ENCODE data around the gene RNF151.

Gene RNF151

DNA sequence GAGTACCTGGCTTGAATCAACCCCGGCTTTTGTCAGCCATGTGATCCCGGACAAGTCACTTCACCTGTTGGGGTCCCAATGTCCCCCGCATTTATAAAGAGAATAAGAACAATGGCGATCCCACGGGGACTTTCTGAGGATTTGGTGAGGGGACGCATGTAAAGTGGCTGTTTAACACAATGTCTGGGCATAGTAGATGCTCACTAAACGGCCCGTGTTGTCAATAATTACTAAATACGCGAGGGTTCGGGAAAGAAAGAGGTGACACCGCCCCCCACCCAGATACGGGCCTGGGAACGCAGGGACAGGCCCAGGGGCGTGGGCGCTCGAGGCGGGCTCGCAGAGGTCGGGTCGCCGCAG is 24.9 kb downstream of the RNF151 start:
- DNase-seq (ENCODE audit: low read depth in 2 of 2) = no peak

DNA sequence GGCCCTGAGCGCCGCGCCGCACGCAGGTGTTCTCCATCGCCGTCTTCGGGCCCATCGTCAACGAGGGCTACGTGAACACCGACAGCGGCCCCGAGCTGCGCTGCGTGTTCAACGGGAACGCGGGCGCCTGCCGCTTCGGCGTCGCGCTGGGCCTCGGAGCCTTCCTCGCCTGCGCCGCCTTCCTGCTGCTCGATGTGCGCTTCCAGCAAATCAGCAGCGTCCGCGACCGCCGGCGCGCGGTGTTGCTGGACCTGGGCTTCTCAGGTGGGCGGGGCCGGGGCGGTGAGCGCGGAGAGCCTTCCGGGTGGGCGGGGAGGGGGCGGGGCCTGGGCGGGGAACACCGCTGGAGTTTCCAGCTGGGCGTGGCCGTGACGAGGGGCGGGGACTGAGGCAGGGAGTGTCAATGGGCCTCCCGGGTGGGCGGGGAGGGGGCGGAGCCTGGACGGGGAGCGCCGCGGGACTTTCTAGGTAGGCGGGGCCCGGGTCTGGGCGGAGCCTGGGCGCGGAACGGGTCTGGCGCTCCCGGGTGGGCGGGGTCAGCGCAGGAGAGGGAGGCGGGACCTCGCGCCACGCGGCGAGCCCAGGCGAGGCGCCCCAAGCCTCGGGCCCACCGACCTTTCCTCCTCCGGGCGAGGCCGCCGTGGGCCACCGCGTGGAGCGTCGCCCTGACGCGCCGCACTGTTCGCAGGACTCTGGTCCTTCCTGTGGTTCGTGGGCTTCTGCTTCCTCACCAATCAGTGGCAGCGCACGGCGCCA is 25.5 kb downstream of the RNF151 start:
- DNase-seq (ENCODE audit: low read depth in 2 of 2) = peak; percentile 95 to 99

DNA sequence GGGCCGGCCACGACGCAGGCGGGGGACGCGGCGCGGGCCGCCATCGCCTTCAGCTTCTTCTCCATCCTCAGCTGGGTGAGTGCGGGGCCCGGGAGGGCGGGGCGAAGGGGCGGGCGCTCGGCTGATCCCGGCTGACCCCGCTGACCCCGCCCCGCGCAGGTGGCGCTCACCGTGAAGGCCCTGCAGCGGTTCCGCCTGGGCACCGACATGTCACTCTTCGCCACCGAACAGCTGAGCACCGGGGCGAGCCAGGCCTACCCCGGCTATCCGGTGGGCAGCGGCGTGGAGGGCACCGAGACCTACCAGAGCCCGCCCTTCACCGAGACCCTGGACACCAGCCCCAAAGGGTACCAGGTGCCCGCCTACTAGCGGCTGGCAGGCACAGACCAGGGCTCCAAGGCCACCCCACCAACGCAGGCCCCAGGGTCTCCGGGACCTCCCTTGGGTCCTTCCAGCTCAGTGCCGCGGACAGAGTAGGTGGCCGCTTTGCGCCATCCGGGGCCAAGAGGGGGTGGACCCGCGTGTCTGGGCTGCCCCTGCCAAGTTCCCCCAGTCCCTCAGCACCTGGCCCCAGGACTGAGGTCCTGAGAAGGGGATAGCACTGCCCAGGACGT is 26.2 kb downstream of the RNF151 start:
- DNase-seq (ENCODE audit: low read depth in 2 of 2) = no peak

DNA sequence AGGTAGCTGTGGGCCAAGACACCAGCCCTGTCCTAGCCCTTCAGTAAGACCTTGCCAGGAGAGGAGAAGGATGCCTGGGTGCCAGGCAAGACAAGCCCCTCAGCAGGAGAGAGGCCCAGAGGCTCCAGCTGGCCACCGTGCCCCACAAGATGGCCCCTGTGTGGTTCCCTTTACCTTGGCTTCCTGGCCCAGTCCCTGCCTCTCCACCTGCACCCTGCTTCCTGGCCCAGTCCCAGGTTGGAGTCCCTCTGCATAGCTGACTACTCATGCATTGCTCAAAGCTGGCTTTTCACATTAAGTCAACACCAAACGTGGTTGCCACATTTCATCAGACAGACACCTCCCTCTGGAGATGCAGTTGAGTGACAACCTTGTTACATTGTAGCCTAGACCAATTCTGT is 27.1 kb downstream of the RNF151 start:
- DNase-seq (ENCODE audit: low read depth in 2 of 2) = no peak

DNA sequence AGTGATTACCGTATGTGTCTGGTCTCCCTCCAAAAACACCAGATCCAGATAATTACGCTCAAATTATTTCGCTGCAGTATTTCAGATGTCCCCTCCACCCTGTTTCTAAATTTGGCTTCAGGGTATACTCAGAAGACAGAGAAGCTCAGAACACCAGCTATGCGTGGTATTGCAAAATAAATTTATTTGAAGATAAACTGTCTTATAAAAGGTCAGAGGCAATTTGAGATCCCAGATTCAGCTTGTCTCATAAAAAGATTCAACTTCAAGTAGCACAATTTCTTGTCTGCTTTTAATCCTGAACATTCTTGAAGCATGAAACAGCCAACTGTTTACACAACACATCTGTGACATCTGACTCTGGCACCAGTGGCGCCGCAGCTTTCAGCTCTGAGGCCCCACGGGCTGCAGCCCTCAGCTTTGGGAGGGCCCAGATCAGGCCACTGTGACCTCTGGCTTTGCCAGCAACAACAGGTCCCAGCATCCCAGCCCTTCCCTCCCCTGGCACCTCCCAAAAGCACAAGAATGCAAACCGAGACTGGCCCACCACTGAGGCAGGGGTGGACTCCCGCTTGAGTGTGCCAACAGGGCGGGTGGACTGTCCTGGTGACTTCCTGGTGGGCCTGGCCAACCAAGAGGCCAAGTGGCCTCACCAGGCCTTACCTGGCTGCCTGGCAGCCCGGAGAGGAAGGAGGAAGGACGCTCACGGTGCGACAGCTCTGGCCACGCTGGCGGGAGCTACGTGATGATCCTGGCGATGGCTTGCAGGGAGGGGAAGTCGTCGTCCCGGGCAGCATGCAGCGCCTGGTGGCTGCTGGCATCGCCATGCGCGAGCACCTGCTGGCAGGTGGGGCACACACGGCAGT is 31.1 kb downstream of the RNF151 start:
- DNase-seq (ENCODE audit: low read depth in 2 of 2) = no peak

DNA sequence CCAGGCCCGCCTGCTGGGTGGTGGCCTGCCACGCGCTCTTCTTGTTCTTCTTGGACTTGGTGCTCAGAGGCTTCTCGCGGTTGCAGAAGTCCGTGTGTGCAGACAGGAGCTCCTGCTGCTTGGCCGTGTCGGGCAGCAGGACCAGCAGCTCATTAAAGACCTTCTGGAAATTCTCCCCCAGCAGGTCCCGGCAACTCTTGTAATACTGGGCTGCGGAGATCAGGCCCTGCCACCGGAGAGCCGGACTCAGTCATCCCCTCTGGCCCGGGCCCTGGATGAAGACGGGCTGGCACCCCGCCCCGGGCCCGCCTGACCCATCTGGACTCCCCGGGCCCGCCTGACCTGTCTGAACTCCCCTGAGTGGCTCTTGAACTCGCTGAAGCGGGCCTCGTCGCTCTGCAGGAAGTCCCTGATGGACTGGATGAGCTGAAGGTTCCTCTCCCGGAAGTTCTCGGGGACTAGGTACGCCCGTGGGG is 31.7 kb downstream of the RNF151 start:
- DNase-seq (ENCODE audit: low read depth in 2 of 2) = no peak

DNA sequence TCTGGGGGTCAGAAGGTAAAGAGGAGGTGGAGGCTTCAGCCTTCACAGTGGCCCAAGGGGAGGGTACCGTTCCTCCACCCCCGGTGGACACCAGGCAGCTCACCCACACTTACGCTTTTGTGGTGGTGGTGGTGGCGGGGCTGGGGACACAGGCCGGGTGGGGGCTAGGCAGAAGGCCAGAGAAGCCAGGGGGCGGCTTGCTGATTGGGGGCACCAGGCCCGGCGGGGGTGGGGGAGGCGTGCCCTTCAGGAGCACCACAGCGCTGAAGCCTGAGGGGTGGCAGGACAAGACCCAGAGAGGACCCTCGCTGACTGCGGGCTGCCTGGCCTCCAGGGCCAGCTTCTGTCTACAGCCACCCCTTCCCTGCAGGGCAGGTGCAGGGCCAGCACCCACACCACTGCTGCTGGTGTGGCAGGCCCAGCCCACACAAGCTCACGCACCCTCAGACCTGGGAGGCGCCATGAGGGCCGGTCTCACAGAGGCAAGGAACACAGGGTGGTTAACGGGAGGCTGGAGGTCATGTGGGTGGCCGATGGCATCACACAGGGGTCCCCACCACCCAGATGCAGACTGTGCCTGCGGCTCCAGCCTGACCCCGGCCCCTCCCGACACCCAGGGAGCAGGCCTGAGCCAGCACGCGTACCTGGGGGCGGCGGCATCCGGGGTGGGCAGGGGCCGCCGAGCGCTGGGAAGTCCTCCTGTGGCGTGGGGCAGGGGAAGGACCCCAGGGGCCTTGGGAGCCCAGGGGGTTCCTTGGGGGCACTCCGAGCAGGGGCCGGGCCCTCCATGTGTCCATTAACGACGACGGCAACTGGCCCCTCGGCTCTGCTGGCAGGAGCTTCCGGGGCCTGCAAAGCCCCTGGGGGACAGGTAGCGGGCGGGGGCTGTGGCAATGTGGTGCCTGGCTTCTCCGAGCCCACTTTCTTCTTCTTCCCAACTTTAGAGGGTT is 32.5 kb downstream of the RNF151 start:
- DNase-seq (ENCODE audit: low read depth in 2 of 2) = no peak

DNA sequence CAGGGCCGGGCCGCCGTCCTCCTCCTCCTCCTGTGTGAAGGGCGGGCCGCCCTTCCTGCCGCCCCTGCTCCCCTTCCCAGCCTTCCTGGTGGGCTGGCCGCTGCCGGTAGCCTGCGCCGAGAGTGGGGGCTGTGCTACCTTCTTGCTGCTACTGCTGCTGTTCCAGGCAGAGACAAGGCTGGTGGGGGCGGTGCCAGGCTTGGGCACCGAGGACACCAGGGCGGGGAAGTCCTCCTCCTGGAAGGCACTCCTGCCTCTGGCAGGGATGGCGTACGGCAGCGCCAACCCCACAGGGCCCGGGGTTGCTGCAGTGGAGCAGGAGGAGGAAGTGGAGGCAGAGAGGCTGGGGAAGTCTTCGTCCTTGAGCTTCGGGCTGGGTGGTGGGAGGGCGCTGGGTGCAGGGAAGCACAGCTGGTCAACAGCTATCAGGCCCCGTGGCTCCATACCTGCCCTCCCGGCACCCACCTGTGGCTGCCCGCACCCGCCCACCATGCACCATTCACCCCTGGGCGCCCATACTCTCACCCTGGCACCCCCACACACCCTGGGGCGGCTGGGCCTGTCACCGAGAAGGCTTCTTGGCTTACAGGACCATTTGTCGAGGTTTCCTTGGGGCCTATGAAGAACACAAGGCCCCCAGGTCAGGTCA is 33.3 kb downstream of the RNF151 start:
- no peak for DNase-seq (ENCODE audit: low read depth in 2 of 2)

DNA sequence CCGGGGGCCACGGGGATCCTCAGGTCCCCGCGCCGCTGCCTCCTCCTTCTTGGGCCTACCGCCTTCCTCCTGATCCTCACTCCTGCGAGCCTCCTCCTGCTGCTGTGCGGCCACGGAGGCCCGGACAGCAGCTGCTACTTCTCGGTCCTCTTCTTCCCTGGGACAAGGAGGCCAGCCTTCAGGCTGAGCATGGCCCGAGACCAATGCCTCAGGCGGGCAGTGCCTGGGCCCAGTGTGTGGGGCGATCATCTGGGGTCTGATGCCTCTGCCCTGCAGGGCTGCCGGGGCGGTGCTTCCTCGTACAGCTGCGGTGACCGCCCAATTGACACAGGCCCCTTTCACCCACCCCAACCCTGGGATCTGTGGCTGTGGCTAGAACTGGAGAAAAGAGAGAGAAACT is 34.4 kb downstream of the RNF151 start:
- no peak for DNase-seq (ENCODE audit: low read depth in 2 of 2)

DNA sequence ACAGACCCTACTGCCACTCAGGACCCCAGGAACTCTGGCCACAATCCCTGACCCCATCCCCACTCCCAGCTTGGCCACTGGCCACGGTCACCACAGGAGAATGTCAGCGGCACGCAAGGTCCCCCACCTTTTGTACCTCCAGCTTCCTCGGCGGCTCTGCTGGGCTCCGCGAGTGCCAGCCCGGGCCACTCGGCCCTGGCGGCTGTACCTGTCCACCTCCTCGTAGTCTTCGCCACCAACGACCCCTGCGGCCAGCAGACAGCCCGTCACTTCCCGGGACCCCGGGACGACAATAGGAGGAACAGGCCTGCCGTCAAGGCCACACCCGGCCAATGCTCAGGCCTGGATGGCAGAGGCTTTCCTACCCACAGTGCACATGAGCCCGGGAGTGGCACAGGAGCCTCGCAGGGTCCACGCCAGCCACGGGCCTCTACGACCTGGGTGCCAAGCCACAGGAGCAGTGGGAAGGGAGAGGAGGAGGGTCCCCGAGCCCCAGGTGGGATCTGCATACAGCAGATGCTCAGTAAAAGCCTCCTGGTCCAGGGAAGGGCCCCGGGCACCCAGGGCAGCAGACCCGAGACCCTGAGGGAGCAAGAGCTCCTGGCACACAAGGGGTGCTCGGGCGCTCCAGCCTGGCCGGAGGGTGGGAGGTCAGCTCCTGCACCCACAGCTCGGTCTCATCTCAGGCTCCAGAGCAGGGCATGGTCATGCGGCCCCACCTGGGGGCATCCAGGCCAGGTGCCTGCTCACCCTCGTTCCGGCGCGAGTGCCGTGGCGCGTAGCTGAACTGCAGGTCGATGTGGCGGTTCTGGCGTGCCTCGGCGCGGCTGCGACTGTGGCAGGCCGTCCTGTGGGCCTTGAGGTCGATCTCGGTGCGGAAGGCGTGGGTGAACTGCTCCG is 35.0 kb downstream of the RNF151 start:
- DNase-seq (ENCODE audit: low read depth in 2 of 2) = no peak

DNA sequence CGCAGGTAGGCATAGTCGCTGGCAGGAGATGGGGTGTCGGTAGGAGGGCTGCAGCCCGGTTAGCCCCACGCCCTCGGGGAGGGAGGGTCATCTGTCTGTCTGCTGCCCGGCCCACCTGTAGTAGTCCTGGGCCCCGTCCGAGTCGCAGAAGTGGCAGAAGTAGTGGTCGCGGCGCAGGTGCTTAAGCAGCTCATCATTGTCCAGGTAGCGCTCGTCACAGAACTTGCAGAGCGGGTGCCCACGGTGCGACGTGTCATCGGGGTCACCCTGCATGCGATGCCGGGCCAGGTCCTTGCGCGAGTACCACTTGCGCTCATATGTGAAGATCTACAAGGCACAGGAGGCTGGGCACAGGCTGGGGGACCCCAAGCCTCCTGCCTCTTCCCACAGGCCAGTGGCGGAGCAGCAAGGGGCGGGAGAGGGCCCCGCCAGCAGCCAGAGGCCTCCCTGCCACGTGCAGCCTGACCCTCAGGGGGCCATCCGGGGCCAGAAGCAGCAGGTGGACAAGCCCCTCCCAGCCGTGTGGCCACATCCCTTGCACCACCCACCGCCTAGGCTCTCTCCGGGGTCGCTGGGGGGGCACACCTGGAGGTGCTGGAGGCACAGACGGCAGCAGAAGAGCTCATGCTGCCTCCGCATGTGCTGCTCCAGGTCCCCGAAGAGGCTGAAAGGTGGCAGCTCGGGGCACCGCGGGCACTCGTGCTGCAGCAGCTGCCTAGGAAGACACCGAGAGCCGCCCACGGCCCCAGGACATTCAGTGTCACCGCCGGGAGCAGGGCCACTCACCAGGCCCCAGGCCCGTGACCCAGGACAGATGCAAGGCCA is 36.0 kb downstream of the RNF151 start:
- no peak for DNase-seq (ENCODE audit: low read depth in 2 of 2)

DNA sequence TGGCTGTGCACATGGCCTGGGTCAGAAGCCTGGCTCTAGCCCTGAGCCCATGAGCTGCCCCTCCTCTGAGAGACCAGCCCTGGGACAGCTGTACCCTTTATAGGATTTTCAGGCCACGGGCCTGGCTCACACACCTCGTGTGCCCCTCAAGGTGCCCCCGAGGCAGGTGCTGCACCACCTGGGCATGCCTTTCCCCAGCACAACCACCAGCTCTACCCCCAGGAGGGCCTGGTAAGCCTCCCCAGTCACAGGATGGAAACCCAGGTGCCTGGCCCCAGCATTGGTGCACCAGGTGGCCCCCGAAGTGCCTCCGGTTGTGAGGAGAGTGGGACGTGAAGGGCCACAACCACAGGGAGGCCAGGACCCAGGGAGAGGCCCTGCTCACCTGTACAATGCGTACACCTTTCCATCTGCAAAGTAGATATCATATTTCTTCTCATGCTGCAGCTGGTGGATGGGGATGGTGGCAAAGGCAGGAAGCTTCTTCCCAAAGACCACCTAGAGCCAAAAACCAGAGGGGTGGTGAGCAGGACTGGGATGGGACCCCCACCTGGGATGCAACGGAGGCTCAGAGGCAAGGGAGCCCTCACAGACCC is 36.7 kb downstream of the RNF151 start:
- no peak for DNase-seq (ENCODE audit: low read depth in 2 of 2)

DNA sequence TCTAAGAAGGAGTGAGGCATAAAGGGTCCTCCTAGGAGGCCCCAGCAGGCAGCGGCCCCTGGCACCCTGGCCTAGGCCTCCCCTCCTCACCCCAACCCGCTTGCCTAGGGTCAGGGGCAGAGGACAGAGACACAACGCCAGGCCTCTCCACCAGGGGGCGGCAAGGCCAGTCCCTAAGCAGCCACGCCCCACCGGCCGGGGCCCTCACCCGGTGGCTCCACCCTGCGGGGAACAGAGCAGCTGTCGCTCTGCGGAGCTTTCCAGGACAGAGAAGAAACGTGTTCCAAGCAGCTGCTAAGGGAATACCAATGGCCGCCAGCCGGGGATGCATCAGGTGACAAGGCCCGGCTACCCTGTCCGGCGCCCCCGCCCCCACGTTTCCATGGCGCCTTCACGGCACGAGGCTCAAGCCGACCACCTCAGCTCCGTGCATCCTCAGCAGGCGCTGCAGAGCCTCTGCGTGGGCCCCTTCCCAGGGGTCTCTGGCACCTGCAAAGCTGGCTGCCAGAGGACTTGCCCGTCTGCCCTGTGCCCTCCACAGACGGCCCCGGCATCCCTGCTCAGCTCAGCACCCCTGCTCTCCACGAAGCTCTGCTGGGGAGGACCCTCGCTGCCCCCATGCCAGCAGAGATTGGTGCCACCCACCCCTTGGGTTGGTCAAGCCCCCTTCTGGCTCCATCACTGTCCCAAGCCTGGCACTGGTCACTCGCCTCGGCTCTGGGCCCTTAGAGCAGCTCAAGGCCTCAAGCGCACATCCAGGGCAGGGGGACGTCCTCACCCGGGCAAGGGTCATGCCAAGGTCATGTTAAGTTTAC is 37.4 kb downstream of the RNF151 start:
- DNase-seq (ENCODE audit: low read depth in 2 of 2) = peak; percentile 89 to 93

DNA sequence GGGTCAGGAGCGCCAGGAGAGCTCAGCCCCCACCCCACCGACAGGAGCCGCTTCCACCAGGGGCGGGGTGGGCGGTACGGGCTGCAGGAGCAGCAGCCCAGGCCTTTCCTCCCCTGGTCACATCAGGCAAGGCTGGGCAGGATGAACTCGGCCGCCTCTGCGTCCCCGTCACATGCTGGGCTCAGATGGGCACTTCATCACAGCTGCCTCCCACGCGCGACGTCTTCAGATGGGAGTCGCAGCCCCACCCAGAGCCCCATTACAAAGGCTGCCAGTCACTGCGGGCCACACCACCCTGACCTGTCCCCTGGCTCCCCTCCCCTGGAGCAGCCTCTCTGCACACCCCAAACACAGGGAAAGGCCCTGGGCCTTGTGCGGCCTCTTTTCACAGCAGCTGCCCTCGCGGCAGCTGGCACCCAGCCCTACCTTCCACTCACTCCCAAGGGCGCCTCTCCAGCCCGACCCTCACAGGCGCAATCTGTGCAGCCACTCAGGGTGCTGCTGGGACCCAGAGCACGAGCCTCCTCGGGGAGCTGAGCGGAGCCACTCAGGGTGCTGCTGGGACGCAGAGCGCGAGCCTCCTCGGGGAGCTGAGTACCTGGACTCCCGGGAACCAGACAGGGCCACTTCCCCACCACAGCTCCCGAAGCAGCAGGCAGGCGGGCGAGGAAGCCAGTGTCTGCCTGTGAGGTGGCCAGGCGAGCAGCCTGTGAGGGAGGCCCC is 38.3 kb downstream of the RNF151 start:
- no peak for DNase-seq (ENCODE audit: low read depth in 2 of 2)

DNA sequence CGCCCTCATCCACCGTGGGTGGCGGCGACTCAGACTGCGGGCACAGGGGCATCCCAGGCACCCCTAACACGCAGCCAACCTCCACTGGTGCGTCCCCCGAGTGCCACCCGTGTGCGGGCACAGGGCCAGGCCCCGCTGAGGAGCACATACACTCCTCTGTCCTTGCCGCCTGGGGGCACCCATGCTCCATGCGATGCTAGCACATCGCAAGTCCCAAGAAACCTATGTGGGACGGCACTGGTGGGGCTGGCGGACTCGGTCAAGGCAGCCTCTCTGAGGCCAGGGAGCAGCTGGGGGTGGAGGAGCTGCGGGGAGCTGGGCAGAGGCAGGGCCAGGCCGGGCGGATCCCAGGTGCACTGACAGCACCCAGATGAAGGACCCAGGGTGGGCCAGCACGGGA is 39.0 kb downstream of the RNF151 start:
- no peak for DNase-seq (ENCODE audit: low read depth in 2 of 2)

DNA sequence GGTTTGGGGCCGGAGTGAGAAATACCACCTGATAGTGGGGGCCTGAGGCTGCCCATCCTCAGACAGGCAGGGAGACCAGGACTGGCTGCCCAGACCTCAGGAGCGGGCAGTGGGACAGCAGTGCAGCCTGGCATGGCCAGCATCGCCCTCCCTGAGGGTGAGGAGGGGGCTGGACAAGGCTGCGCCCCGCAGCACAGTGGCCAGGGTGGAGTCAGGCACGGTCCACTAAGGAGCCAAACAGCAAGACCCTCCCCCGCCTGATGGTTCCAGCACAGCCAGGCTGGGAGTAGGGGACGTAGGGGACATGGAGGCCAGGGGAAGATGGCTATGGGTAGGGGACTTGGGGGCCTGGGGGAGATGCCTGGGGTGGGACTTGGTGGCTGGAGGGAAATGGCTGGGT is 39.7 kb downstream of the RNF151 start:
- no peak for DNase-seq (ENCODE audit: low read depth in 2 of 2)
